NCI-H748 treated with DMSO at 0.1 percent for 48 hours (cell line): ENCODE results near the gene FAM209A.
"Not testable (repeated sequence)": the region's sequence is repeated elsewhere in the genome, so short reads cannot be mapped to it uniquely, and the experiment has no call there.

Source experiments
- DNase-seq: peaks from one replicate; lab custom pipeline; 2025; lab: John Stamatoyannopoulos, UW

Gene FAM209A, protein sequence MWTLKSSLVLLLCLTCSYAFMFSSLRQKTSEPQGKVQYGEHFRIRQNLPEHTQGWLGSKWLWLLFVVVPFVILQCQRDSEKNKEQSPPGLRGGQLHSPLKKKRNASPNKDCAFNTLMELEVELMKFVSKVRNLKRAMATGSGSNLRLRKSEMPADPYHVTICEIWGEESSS

DNA sequence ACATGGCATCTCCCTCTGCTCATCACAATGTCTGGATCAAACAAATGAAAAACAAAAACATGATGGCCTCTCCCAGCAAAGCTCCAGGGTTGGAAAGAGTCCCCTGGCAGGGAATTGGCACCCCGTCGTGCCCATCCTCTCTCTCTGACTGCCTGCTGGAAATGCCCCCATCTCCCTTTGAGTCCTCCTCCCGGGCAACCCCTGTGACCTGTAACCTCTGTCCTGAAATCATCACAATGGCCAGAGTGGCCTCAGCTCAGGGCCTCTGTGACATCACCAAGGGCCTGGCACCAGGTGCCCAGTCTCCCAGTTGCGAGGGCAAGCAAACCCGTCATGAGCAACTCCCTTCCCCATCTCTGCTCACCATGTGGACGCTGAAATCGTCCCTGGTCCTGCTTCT lies at the start of gene FAM209A:
FAM209A (plus strand) TSS at position 301 of the 400 bp plus-strand sequence; CDS start at position 366, 65 bp downstream.
- not testable (repeated sequence) for DNase-seq

DNA sequence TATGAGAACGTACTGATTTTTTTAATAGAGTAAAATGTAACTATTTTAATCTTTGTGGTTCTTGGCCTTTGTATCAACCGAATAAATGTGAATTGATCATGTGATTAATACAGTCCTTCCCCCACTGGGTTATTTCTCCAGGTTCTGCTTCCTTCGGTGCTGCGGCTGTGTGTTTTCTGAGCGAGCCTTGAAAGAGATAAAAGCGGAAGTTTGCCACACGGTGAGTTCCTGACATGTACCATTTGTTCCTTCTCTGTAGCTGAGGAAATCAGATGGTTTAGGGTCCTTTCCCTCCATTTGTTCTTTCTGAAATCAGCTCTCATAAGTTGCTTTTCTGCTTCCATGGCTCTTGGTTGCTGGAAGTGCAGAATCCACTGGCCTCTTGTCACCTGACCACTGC lies 40.6 kb upstream of the FAM209A start:
- DNase-seq = no peak

DNA sequence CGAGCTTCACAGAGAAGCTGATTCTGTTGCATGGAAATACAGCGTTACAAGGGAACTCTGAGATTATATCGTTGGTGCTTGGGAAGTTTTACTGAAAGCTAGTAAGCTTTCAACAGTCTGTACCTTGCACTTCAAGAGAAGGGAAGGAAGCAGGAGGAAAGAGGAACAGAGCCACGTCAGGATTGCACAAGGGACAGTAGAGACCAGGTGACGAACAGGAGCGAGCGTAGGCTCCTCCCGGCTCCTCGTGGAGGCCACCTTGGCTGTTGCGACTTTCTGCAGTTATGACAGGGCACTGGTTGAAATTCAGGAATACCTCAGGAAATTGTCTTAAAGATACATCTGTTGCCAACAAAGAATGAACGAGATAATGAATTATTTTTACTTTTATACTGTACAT lies 37.3 kb upstream of the FAM209A start:
- DNase-seq = no peak

DNA sequence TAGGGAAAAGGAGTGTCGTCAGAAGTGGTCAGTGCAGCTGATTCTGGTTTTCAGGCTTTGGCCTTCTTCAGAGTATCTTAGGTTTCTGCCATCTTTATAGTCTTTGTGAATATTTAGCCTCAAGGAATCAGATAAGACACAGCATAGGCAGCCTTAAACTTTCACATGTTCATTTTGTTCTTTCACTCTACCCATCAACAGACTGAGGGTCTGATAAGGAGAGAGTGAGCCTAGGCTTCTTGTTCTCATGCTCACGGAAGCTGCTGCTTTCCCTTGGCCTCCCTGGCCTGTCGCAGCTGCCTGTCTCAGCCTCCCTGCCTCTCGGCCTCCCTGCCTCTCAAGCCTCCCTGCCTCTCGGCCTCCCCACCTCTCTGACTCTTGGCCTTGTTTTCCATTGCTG lies 36.0 kb upstream of the FAM209A start:
- no peak for DNase-seq

DNA sequence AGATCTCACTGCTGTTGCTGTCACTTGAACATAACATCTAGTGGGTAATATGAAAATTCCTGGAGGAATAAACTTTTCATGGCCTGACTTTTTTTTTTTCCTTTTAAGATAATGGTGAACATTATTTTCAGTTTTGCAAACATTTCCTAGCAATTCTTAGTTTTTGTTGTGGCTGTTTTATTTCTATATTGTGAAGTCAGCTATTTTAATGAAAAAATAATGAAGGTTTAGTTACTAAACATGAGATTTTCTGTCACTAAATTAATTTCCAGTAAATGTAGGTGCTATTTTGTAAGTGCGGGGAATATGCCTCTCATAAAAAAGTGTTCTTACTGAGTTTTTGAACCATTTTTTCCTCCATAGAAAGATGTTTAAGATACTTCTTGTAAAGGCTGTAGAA lies 23.4 kb upstream of the FAM209A start:
- DNase-seq = no peak

DNA sequence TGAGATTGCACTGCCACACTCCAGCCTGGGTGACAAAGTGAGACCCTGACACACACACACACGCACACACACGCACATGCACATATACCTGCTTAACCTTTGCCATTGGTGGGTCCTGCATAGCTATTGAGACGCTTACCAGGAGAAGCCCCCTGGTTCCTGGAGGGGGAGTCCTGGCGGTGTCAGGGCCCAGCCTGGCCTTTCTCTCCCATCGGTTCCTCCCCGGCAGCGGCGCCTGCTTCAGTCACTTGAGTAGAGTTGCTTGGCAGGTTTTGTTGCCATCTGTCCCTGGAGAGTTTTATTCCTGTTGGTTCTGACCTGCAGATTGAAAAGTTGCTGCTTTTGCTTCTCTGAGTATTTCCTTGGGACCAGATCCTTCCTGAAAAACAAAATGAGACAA lies 20.6 kb upstream of the FAM209A start:
- no peak for DNase-seq

DNA sequence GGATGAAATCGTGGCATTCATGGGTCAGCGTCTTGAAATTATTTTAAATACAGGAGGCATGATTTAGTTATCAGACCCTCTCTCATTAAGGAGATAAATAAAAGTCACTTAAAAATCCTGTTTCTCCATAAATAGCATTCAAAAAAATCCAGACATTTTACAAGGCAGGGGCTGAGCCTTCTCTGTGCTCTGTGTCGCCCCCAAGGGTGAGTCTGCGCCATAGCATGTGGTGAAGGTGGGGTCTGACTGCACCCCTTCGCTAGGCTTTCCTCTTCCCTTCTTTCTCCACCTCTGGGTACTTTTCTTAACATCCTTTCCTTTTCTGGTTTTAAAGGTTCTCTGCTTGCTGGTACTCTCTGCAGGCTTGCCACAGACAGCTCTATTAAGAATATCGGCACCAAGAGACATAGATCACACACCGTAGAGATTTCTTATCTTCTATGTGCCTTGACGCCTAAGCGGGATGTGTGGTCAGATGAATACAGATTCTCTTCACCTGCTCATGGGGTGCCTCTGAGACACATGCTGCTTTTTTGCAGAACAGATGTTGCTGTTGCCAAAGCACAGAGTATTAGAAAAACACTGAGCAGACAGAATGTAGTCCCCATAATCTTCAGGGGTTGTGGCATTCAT lies 20.1 kb upstream of the FAM209A start:
- no peak for DNase-seq

DNA sequence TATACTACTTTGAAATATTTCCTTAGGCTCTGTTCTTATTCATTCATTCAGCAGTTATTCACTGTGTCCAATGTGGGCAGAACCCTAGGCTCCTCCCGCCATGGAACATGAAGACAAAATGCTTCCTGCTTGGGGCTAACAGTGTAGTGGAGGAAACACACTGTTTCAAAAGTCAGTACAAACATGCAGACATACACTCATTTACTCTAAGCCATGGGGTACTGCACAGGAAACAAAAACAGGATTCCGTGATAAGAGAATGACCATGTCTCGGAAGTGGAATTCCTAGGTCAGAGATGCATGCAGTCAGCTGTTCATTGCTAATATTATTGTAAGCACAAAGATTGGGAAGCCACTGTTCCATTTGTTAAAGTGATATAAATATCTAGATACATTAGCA lies 18.4 kb upstream of the FAM209A start:
- DNase-seq = no peak

DNA sequence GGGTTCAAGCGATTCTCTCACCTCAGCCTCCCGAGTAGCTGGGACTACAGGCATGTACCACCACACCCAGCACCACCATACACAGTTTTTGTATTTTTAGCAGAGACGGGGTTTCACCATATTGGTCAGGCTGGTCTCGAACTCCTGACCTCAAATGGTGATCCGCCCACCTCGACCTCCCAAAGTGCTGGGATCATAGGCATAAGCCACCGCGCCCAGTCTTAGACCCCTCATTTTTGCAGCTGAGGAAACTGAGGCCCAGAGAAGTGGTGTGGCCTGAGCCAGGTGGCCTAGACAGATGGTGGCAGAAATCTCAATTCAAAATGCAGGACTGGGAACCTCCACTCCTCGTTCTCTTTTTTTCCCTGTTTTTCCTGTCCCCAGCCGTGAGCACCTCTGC lies 12.6 kb upstream of the FAM209A start:
- DNase-seq = no peak

DNA sequence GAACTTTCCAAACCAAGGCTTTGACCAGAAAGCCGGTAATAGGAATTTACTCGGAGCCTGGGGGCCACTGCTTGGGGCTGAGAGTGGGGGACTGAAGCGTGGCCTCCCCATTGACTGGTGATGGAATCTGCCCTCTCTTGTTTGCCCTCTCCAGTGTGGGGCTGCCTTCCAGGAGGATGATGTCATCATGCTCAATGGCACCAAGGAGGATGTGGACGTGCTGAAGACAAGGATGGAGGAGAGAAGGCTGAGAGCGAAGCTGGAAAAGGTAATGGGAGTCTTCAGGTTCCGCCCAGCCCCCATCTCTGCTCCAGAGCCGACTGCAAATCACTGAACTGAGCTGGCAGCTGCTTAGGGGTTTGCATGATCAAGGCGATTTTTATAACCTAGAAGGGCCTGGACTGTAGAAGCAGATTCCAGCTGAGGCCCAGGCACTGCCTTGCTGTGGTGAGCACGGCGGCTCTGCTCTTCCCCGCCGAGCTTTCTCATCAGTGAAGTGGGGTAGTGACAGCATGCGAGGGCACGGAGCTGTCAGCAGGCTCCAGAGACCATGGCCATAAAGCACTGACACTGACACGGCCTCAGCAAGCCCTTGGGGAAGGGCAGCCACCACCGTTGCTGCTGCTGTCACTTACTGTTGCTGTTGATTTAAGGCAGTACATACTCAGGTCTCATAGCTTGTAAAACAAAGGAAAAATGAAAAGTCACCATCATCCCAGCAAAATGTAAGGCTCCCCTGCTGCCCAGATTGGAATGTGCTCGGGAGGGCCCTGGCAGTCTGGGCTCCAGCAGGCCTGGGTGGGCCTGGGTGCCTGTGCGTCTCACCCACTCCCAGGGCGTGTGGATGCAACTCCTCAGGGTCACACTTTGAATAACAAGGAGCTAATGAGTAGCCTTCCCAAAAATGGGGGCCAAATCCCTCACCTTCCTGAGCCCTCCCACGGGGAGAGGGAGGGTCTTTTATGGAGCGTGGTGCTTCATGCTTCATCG lies 11.1 kb upstream of the FAM209A start:
- DNase-seq = no peak

DNA sequence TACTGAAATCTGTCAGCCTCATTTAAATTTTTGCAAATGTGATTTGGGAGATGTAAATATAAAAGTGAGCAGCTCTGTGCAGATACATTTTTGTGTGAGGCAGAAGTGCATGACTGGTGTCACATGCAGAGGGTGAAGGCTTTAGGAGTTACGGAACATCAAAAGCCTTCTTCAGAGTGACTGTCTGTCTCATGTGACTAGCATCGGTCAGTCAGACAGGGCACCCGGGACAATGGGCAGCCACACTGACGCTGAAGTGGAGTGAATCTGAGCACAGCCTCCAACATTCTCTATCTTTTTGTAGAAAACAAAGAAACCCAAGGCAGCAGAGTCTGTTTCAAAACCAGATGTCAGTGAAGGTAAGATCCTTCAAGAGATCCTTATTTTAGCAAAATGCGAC lies 7.9 kb upstream of the FAM209A start:
- DNase-seq = no peak

DNA sequence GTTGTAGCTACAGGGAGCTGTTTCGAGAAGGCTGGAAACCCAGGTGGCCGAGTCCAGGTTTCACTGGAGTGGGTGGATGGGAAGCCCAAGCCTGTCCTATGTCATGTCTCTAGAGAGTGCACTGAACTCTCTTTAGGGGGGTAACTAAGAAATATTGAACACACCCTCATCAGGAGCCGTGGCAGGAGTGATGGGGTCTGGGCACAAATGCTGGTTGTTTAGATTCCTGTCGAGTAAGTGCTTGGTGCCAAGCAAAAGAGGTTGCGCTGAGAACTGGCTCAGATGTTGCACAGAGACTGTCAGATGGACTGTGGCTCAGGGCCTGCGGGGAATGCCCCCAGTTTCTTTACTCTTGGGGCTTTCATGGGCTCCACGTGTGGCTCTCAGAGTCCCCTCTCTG lies 7.3 kb upstream of the FAM209A start:
- DNase-seq = no peak

DNA sequence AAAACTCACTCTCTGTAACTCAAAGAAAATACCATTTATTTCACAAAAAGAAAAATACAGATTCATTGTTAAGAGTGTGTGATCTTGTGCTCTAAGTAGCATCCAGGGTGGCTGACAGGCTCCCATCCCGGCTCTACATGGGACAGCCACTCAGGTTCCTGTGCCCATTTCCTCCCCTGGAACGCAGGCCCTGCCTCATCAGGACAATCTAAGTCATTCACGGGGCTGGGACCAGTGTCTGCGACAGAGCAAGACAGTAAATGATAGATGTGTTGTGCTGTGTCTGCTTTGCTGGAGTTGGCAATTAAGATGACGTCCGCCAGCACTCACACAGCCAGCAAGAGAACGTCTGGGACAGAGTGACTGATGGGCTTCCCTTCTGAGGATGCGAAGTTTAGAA lies 6.9 kb upstream of the FAM209A start:
- no peak for DNase-seq

DNA sequence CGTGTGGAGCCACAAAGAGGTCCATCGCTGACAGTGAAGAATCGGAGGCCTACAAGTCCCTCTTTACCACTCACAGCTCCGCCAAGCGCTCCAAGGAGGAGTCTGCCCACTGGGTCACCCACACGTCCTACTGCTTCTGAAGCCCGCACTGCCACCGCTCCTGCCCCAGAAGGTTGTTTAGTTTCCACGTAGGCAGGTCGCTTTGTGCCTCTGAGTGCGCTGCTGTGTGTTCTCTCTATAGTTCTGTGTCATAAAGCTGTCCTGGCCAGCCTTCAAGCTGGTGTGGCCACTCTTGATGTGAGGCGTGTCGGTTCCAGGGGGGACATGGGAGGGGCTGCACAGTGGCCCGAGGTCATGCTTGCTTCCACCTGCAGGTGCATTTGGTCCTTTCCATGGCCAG lies 6.4 kb upstream of the FAM209A start:
- DNase-seq = no peak

DNA sequence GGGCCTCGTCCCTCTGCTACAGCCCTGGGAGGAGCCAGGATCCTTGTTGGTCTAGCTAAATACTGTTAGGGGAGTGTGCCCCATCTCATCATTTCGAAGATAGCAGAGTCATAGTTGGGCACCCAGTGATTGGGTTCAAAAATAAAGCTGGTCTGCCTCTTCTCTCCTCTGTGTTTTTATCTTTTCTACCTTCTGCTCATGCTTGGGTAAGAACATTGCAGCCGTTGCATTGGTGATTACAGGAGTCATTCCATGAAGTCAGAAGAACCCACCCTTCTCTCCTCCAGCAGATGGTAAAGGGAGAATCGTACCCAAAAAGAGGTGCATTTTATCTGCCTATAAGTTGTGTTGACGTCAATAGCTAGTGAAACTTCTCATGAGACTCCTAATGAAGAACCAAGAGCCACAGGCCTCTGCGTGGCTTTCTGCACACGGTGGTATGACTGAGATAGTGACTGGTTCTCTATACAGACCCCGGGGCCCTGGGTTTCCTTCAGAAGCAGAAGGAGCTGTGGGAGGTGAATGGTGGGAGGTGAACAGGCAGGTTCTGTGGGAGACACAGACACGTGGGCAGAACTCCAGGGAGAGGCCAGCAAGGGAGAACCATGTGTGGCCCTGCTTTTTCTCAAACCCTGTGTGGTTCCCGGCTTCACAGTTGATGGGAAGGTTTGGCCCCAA lies 5.7 kb upstream of the FAM209A start:
- DNase-seq = no peak

DNA sequence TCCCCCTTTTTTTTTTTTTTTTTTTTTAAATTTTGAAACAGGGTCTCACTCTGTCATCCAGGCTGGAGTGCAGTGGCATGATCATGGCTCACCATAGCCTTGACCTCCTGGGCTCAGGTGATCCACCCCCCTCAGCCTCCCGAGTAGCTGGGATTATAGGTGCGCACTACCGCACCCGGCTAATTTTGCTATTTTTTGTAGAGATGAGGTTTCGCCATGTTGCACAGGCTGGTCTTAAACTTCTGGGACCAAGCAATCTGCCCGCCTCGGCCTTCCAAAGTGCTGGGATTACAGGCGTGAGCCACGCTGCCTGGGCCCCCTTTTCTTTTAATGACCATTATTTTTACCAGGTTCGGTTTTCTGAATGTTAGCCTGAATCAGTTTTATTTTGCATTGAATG lies 5.0 kb upstream of the FAM209A start:
- no peak for DNase-seq

DNA sequence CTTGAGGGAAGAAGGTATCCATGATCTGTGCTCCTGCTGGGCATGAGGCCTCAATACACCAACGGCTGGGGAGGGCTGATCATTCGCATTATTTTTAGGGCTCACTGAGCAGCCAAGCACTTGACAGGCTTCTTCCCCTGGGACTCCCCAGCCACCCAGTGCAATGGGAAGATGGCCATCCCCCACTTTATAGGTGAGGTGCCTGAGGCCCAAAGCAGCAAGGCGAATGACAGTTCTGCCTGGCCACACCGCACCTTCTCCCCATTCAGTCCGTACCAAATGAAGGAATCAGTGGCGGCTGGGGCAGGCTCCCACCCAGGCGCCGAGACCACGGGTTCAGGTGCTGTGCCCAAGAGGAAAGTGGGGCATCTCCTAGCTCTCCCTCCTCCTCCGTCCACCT lies 4.4 kb upstream of the FAM209A start:
- no peak for DNase-seq

DNA sequence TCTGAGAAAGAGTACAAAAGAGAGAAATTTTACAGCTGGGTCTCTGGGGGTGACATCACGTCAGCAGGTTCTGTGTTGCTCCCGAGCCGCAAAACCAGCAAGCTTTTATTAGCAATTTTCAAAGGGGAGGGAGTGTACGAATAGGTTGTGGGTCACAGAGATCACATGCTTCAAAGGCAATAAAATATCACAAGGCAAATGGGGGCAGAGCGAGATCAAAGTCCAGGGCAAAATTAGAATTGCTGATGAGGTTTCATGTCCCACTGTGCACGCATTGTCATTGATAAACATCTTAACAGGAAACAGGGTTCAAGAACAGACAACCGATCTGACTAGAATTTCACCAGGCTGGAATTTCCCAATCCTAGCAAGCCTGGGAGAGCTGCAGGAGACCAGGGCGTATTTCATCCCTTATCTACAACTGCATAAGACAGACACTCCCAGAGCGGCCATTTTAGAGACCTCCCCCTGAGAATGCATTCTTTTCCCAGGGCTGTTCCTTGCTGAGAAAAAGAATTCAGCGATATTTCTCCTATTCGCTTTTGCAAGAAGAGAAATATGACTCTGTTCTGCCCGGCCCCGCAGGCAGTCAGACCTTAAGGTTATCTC lies 3.7 kb upstream of the FAM209A start:
- not testable (repeated sequence) for DNase-seq

DNA sequence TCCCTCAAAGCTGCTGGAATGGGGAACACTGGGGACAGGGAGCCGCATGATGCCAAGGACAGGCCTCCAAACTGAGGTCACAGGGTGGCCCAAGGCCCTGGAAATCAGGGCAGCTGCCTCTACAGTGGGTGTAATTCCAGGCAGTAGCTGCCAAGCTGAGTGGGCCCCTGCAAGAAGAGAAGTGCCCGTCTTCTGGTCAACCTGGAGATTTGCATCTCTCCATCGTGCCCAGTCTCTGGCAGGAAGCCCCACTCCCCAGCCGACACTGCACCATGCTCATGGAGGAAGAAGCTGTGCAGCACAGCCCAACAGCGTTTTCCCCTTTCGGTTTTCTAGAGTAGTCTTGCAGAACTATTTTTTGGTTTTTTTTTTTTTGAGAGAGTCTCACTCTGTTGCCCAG lies 2.2 kb upstream of the FAM209A start:
- DNase-seq = no peak

DNA sequence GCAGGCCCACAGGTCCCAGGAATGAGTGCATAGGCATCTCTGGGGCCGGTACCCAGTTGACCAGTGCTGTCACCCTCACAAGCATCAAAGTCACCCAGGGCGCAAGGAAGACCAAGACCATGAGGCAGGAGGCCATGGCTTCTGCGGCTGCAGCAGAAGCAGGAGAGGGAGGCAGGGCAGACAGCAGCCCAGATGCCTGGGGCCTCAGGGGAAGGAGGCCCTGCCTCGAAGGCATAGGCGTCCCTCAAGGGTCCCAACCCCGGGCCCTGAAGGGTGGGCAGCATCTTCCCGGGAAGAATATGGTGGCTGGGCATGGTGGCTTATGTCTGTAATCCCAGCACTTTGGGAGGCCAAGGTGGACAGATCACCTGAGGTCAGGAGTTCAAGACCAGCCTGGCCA lies 3.0 kb downstream of the FAM209A start:
- DNase-seq = no peak

DNA sequence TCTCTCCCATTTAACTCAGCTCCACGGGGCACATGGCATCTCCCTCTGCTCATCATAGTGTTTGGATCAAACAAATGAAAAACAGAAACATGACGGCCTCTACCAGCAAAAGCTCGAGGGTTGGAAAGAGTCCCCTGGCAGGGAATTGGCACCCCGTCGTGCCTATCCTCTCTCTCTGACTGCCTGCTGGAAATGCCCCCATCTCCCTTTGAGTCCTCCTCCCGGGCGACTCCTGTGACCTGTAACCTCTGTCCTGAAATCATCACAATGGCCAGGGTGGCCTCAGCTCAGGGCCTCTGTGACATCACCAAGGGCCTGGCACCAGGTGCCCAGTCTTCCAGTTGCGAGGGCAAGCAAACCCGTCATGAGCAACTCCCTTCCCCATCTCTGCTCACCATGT lies 8.4 kb downstream of the FAM209A start, which contains the start of gene FAM209B:
FAM209B (plus strand) TSS at position 301 of the 400 bp plus-strand sequence; CDS start at position 397, 96 bp downstream.
- not testable (repeated sequence) for DNase-seq

DNA sequence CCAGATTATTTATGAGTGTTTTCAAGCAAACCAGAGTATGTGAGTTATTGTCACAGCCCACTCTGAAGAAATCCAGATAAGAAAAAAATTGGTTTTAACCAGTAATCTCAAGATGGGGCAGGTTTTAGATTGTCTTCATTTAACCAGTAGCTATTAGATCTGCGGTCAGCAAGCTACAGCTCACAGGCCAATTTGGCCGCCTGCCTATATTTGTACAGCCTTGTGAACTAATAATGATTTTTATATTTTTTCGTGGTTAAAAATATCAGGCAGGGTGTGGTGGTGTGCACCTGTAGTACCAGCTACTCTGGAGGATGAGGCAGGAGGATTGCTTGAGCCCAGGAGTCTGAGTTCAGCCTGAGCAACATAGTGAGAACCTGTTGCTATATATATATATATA lies 13.5 kb downstream of the FAM209A start:
- DNase-seq = no peak
